IPS DF 6.9 (cell line): ENCODE results near the gene IQGAP2.

Experiments
- DNase-seq: peaks from one replicate; pipeline ENCODE4 v3.0.0-alpha.2; 2013; ENCODE audit warnings: low read depth, low spot score
- H3K27ac ChIP-seq: one replicate; pipeline ENCODE4 v1.5.1; 2013; ENCODE audit warnings: low read length, control low read depth
- H3K27me3 ChIP-seq: 2 replicates; pipeline ENCODE4 v1.6.1; 2013; ENCODE audit warnings: mild to moderate bottlenecking, low read length; ENCODE audit not compliant: control insufficient read depth, insufficient read depth
- H3K36me3 ChIP-seq: 2 replicates; pipeline ENCODE4 v1.6.1; 2013; ENCODE audit warnings: low read length; ENCODE audit not compliant: control insufficient read depth, insufficient read depth
- H3K4me1 ChIP-seq: 2 replicates; pipeline ENCODE4 v1.6.1; 2013; ENCODE audit warnings: low read length; ENCODE audit not compliant: control insufficient read depth, insufficient read depth
- H3K4me3 ChIP-seq: 2 replicates; pipeline ENCODE4 v1.5.1; 2013; ENCODE audit warnings: mild to moderate bottlenecking, low read length
- H3K9me3 ChIP-seq: 2 replicates; pipeline ENCODE4 v1.6.1; 2013; ENCODE audit warnings: low read length, inconsistent platforms; ENCODE audit not compliant: control insufficient read depth, insufficient read depth
- WGBS: extraction: QIAGEN DNeasy Blood & Tissue Kit; methylation state at CpG from one replicate; pipeline ENCODE4 v1.1.7; 2013; ENCODE audit warnings: mixed read lengths, missing lambda C conversion rate; ENCODE audit not compliant: insufficient read length, insufficient coverage; 5-methylcytosine and 5-hydroxymethylcytosine counted together

IQGAP2 gene

DNA sequence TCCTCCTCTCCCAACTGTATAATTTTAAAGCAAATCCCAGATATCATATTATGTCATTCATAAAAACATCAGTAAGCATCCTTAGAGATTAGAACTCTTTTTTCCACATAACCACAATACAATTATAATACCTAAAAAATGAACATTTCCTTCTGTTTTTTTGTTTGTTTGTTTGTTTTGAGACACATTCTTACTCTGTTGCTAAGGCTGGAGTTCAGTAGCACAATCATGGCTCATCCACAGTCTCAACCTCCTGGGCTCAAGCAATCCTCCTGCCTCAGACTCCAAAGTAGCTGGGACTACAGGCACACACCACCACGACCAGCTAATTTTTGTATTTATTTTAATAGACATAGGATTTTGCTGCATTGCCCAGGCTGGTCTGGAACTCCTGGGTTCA lies 320.8 kb downstream of the IQGAP2 start:
- Histone ChIP-seq H3K9me3 (no peaks in the 10 kb centered on the region), H3K36me3 (no peaks in the 10 kb centered on the region), H3K27me3 (no peaks in the 10 kb centered on the region), H3K4me3 (no peak overlapping the region), H3K27ac (no peak overlapping the region), H3K4me1 (no peaks in the 10 kb centered on the region)
- WGBS = no CpG with 5 or more reads among the region's 1 CpG
- no peak for DNase-seq

DNA sequence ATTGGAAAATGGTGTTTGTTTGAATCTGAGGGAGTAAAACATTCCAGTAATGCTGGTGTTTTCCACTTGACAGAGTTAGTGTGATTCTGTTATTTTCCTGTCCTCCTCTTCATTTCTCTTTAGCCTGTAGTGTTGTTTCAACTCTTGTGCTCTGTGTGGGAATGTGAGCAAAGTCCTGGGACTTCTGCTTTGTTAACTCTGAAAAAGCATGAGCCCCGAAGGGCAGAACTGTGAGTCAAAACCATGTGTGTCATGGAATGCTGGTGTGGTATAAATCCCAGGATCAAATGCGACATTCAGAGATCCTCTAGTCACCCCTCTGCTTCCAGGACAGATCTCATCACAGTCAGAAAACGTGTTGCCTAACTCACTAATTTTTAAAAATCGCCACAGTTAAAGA lies 321.8 kb downstream of the IQGAP2 start:
- Histone ChIP-seq H3K4me1 (no peaks in the 10 kb centered on the region), H3K36me3 (no peaks in the 10 kb centered on the region), H3K4me3 (no peak overlapping the region), H3K9me3 (no peaks in the 10 kb centered on the region), H3K27ac (no peak overlapping the region), H3K27me3 (no peaks in the 10 kb centered on the region)
- no CpG with 5 or more reads among the region's 4 CpGs for WGBS
- no peak for DNase-seq

DNA sequence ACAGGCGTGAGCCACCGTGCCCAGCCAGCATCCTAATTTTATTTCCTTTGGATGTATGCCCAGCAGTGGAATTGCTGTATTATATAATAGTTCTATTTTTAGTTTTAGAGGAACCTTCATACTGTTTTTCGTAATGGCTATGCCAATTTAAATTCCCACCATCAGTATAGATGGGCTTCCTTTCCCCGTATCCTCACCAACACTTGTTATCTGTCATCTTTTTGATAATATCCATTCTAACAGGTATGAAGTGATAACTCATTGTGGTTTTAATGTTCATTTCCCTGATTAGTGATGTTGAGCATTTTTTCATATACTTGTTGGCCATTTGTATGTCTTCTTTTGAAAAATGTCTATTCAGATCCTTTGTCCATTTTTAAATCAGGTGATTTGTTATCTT lies 325.9 kb downstream of the IQGAP2 start:
- 0 out of 2 replicates have a peak, but pooled peaks cover 4% of the 10 kb centered on the region for H3K36me3 ChIP-seq
- no peaks in the 10 kb centered on the region for H3K4me1 ChIP-seq
- no CpG with 5 or more reads among the region's 4 CpGs for WGBS
- no peaks in the 10 kb centered on the region for H3K9me3 ChIP-seq
- no peak overlapping the region for H3K4me3 ChIP-seq
- no peaks in the 10 kb centered on the region for H3K27me3 ChIP-seq
- no peak for DNase-seq
- H3K27ac ChIP-seq = no peak overlapping the region

- no peak overlapping the region for H3K27ac ChIP-seq
- H3K4me3 ChIP-seq = no peak overlapping the region
- no peaks in the 10 kb centered on the region for H3K4me1 ChIP-seq
- no peaks in the 10 kb centered on the region for H3K9me3 ChIP-seq
- H3K27me3 ChIP-seq = no peaks in the 10 kb centered on the region
- WGBS = no CpG with 5 or more reads among the region's 5 CpGs
- no peak for DNase-seq
- 0 out of 2 replicates have a peak, but pooled peaks cover 4% of the 10 kb centered on the region for H3K36me3 ChIP-seq
These were observed 326.5 kb downstream of the IQGAP2 start for GRCh38 chr5:76729373-76730290.

DNA sequence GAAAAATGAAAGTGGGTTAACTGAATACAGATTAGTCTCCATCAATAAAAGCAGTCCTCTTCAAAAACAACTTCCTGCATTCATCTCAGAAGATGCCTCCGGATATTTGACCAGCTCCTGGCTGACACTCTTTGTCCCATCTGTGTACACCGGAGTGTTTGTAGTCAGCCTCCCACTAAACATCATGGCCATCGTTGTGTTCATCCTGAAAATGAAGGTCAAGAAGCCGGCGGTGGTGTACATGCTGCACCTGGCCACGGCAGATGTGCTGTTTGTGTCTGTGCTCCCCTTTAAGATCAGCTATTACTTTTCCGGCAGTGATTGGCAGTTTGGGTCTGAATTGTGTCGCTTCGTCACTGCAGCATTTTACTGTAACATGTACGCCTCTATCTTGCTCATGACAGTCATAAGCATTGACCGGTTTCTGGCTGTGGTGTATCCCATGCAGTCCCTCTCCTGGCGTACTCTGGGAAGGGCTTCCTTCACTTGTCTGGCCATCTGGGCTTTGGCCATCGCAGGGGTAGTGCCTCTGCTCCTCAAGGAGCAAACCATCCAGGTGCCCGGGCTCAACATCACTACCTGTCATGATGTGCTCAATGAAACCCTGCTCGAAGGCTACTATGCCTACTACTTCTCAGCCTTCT lies 329.4 kb downstream of the IQGAP2 start:
- no peaks in the 10 kb centered on the region for H3K9me3 ChIP-seq
- WGBS = no CpG with 5 or more reads among the region's 15 CpGs
- DNase-seq = no peak
- H3K27me3 ChIP-seq = no peaks in the 10 kb centered on the region
- no peak overlapping the region for H3K27ac ChIP-seq
- H3K4me1 ChIP-seq = peaks cover 2% of the 10 kb centered on the region; the same call in 1 of the 2 replicates
- 0 out of 2 replicates have a peak, but pooled peaks cover 4% of the 10 kb centered on the region for H3K36me3 ChIP-seq
- no peak overlapping the region for H3K4me3 ChIP-seq

DNA sequence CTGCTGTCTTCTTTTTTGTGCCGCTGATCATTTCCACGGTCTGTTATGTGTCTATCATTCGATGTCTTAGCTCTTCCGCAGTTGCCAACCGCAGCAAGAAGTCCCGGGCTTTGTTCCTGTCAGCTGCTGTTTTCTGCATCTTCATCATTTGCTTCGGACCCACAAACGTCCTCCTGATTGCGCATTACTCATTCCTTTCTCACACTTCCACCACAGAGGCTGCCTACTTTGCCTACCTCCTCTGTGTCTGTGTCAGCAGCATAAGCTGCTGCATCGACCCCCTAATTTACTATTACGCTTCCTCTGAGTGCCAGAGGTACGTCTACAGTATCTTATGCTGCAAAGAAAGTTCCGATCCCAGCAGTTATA lies 329.9 kb downstream of the IQGAP2 start:
- 0 out of 2 replicates have a peak, but pooled peaks cover 4% of the 10 kb centered on the region for H3K36me3 ChIP-seq
- no peak for DNase-seq
- WGBS = no CpG with 5 or more reads among the region's 13 CpGs

DNA sequence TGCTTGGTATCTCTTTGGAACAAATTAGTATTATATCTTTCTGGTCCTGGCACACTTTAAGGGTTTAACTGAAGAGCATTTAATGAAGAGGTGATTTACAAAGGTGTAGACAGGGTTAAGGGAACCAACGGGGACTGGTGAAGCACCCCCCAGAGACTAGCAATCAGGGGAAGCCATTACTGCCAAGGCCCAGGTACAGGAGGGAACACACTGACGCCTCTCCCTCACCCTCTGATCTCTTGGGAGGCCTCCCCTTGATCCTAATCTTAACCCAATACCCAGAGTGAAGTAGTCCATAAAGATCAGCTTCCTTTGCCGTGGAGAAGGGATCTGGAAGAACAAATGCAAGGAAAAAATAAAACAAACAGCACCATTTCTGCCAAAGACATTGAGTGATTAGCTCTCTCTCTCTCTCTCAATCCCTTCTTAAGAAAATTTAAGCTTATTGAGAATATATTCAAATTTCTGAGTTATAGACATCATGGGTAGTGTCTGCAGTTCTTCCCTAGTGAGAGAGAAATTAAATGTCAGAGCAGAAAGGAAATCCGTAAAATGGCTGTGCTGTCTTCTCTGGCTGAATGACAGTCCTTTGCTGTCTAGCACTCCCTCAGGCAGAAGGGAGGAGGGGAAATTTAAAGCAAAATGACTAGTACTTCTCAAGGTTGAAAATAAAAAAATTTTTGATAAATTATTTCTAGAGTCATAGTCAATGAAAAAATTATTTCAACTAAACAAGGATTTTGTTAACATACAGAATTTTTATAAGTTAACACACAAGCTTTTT lies 332.9 kb downstream of the IQGAP2 start:
- 0 out of 2 replicates have a peak, but pooled peaks cover 4% of the 10 kb centered on the region for H3K36me3 ChIP-seq
- no CpG with 5 or more reads among the region's 4 CpGs for WGBS
- no peak overlapping the region for H3K27ac ChIP-seq
- no peak for DNase-seq
- no peaks in the 10 kb centered on the region for H3K9me3 ChIP-seq
- H3K27me3 ChIP-seq = no peaks in the 10 kb centered on the region
- H3K4me3 ChIP-seq = no peak overlapping the region
- peaks cover 2% of the 10 kb centered on the region; the same call in 1 of the 2 replicates for H3K4me1 ChIP-seq

More for the DNA sequence above, 329.9 kb downstream of the IQGAP2 start:
- H3K27me3 ChIP-seq = no peaks in the 10 kb centered on the region
- H3K4me1 ChIP-seq = peaks cover 2% of the 10 kb centered on the region; the same call in 1 of the 2 replicates
- no peaks in the 10 kb centered on the region for H3K9me3 ChIP-seq
- H3K4me3 ChIP-seq = no peak overlapping the region
- no peak overlapping the region for H3K27ac ChIP-seq

DNA sequence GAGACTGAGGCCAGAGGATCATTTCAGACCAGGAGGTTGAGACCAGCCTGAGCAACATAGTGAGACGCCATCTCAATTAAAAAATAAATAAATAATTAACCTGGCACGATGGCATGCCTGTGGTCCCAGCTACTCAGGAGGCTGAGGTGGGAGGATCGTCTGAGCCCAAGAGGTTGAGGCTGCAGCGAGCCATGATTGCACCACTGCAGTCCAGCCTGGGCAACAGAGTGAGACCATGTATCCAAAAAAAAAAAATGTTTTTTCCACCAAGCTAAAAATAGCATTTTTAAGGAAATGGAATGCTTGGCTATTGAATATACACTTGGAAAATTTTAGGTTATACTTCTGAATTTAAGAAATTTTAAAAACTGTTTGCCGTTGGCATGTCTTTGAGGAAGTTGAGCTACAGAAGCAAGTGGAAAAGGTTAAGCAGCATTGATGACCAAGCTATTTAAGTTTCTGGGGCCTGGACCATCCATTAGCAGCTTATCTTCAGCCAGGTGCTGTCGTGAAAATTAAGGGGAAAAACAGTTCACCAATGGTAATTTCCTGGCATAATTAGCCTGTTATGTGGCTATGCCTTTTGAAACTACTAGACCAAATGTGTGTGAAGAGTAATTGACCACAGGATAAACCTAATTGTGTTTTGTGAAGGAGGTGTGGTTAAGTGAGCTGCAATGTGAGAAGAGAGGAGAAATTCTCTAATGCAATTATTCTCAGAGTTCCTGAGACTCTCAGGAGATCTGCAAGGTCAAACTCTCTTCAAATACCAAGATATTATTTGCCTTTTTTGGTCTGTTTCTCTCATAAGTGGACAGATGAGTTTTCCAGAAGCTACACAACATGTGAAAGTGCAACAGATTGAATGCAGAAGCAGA lies 333.8 kb downstream of the IQGAP2 start:
- H3K4me1 ChIP-seq = peaks cover 2% of the 10 kb centered on the region; the same call in 1 of the 2 replicates
- H3K9me3 ChIP-seq = no peaks in the 10 kb centered on the region
- DNase-seq = no peak
- H3K4me3 ChIP-seq = no peak overlapping the region
- H3K27ac ChIP-seq = no peak overlapping the region
- no peaks in the 10 kb centered on the region for H3K27me3 ChIP-seq
- 0 out of 2 replicates have a peak, but pooled peaks cover 4% of the 10 kb centered on the region for H3K36me3 ChIP-seq
- WGBS = no CpG with 5 or more reads among the region's 6 CpGs

DNA sequence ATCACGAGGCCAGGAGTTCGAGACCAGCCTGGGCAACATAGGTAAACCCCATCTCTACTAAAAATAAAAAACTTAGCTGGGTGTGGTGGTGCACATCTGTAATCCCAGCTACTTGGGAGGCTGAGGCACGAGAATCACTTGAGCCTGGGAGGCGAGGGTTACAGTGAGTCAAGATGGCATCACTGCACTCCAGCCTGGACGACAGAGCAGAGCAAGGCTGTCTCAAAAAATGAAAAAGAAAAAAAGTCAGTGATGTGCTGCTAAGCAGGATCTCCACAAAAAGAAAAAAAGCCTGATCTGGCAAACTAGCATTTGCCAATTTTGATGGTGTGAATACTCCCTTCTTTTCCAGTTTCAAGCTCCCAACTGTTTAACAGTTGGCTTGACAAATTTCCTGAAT lies 334.8 kb downstream of the IQGAP2 start:
- no peak overlapping the region for H3K27ac ChIP-seq
- WGBS = no CpG with 5 or more reads among the region's 5 CpGs
- H3K27me3 ChIP-seq = no peaks in the 10 kb centered on the region
- peaks cover 2% of the 10 kb centered on the region; the same call in 1 of the 2 replicates for H3K4me1 ChIP-seq
- no peaks in the 10 kb centered on the region for H3K9me3 ChIP-seq
- DNase-seq = no peak
- H3K36me3 ChIP-seq = no peaks in the 10 kb centered on the region
- H3K4me3 ChIP-seq = no peak overlapping the region
